ENCODE results near the gene ARHGEF4.

Gene ARHGEF4

DNA sequence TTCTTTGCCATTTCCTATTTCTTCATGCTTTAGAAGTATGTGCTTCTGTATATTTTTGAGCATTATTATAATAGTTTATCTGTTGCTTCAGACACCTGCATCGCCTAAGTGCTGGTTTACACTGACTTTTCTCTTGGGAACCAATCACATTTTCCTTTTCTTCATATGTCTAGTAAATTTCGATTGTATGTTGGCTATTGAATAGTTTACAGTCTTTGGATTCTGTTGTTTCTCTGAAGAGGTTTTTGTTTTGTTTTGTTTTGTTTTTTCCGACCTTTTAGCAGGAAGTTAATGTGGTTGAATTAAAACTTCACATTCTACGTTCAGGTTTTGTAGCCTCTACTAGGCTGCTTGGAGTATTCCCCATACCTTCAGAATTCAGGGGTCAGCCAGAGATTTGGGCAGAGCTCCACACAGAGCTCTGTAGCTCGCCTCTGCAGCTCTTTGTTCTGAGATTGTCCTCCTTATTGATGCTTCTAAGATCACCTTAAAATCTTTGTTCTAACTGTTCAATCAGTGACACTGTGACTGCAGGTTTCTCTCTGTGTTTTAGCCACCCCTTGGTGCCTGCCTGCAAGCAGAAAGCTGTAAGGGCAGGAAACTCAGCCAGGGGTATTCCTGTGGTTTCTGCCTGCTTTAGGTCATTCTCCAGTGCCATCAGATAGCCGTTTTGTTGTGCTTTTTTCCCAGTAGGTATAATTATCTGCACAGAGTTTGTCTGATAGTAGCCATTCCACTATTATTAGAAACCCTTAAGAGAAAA, 173.2 kb downstream of the ARHGEF4 start:
- WGBS (ENCODE audit: extremely low coverage, insufficient coverage, insufficient read length), result no CpG with 5 or more reads among the region's 6 CpGs
- Histone ChIP-seq H4K91ac (ENCODE audit: low read depth, low read length) (no peak overlapping the region), H3K4ac (ENCODE audit: low read depth, low read length) (no peak overlapping the region), H3K36me3 (ENCODE audit: control insufficient read depth in 1 of 2, insufficient read depth in 2 of 2, low read length in 2 of 2) (no peaks in the 10 kb centered on the region), H3K9me3 (ENCODE audit: insufficient read depth, low read depth, low read length) (no peaks in the 10 kb centered on the region), H2BK5ac (ENCODE audit: low read depth, low read length, poor library complexity) (no peak overlapping the region), H3K27ac (ENCODE audit: low read depth, low read length) (no peak overlapping the region), H2BK120ac (ENCODE audit: insufficient read depth, low read length, poor library complexity) (no peak overlapping the region), H3K4me2 (ENCODE audit: low read length) (no peak overlapping the region), H3K18ac (ENCODE audit: low read length) (no peak overlapping the region), H3K14ac (ENCODE audit: low read length) (no peak overlapping the region), H3K79me2 (ENCODE audit: control insufficient read depth, insufficient read depth, low read length, poor library complexity) (no peaks in the 10 kb centered on the region), H3K4me1 (ENCODE audit: control insufficient read depth in 1 of 2, insufficient read depth in 2 of 2, low read length in 2 of 2) (no peaks in the 10 kb centered on the region), H3K4me3 (ENCODE audit: low read depth, low read length) (no peak overlapping the region), H2BK12ac (ENCODE audit: low read length) (no peak overlapping the region), H3K23ac (ENCODE audit: low read length) (no peak overlapping the region), H4K12ac (ENCODE audit: low read depth, low read length) (no peak overlapping the region), H3K79me1 (ENCODE audit: low read length) (no peaks in the 10 kb centered on the region), H2AFZ (ENCODE audit: insufficient read depth, low read length, poor library complexity) (no peak overlapping the region), H2AK5ac (ENCODE audit: low read length) (no peak overlapping the region), H4K8ac (ENCODE audit: low read depth, low read length) (no peak overlapping the region), H3K9ac (ENCODE audit: low read length) (no peak overlapping the region), H3K27me3 (ENCODE audit: insufficient read depth, low read length) (no peaks in the 10 kb centered on the region)
- DNase-seq, result no peak

DNA sequence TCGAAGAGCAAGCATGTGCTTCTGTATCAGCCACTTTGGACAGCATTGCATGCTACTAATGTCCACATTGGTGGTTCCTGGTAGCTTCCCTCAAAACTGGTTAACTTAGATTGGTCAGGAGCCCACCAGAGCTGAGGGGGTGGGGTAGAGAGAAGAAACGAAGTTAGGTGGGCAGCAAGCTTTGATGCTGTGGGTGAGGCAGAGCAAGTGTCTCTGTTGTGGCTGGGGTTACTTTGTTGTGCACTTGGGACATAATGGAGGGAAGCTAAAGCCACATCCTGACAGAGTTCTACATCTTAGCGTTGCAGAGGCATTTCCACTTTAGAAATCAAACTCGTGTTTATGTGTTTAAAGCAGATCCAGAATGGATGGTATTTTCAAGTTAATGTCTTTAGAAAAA, 173.9 kb downstream of the ARHGEF4 start:
- Histone ChIP-seq H2BK5ac (ENCODE audit: low read depth, low read length, poor library complexity) (no peak overlapping the region), H2AFZ (ENCODE audit: insufficient read depth, low read length, poor library complexity) (no peak overlapping the region), H3K27me3 (ENCODE audit: insufficient read depth, low read length) (no peaks in the 10 kb centered on the region), H3K23ac (ENCODE audit: low read length) (peak overlapping the region; percentile 34), H3K18ac (ENCODE audit: low read length) (no peak overlapping the region), H2BK12ac (ENCODE audit: low read length) (no peak overlapping the region), H4K8ac (ENCODE audit: low read depth, low read length) (no peak overlapping the region), H4K91ac (ENCODE audit: low read depth, low read length) (no peak overlapping the region), H3K4me3 (ENCODE audit: low read depth, low read length) (no peak overlapping the region), H3K79me2 (ENCODE audit: control insufficient read depth, insufficient read depth, low read length, poor library complexity) (no peaks in the 10 kb centered on the region), H3K14ac (ENCODE audit: low read length) (no peak overlapping the region), H4K12ac (ENCODE audit: low read depth, low read length) (no peak overlapping the region), H3K9ac (ENCODE audit: low read length) (no peak overlapping the region), H3K4me2 (ENCODE audit: low read length) (no peak overlapping the region), H2AK5ac (ENCODE audit: low read length) (no peak overlapping the region), H3K27ac (ENCODE audit: low read depth, low read length) (no peak overlapping the region), H3K4ac (ENCODE audit: low read depth, low read length) (no peak overlapping the region), H3K4me1 (ENCODE audit: control insufficient read depth in 1 of 2, insufficient read depth in 2 of 2, low read length in 2 of 2) (no peaks in the 10 kb centered on the region), H3K79me1 (ENCODE audit: low read length) (no peaks in the 10 kb centered on the region), H2BK120ac (ENCODE audit: insufficient read depth, low read length, poor library complexity) (no peak overlapping the region), H3K9me3 (ENCODE audit: insufficient read depth, low read depth, low read length) (no peaks in the 10 kb centered on the region), H3K36me3 (ENCODE audit: control insufficient read depth in 1 of 2, insufficient read depth in 2 of 2, low read length in 2 of 2) (no peaks in the 10 kb centered on the region)
- no CpG with 5 or more reads among the region's 4 CpGs for WGBS (ENCODE audit: extremely low coverage, insufficient coverage, insufficient read length)
- DNase-seq, result no peak

DNA sequence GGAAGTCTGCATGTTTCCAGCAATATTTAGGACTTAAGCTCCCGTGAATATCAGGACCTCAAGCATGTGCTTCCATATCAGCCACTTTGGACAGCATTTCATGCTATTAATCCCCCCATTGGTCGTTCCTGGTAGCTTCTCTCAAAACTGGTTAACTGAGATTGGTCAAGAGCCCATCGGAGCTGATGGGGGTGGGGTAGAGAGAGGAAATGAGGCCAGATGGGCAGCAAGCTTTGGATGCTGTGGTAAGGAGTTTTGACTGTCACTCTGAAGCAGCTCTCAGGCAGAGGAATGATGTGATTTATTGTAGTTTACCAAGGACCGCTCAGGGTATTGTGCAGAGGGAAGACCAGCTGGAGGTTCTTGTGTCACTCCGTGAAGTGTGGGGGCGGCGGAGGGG, 174.8 kb downstream of the ARHGEF4 start:
- Histone ChIP-seq H3K4me3 (ENCODE audit: low read depth, low read length) (no peak overlapping the region), H2BK120ac (ENCODE audit: insufficient read depth, low read length, poor library complexity) (no peak overlapping the region), H3K9me3 (ENCODE audit: insufficient read depth, low read depth, low read length) (no peaks in the 10 kb centered on the region), H3K36me3 (ENCODE audit: control insufficient read depth in 1 of 2, insufficient read depth in 2 of 2, low read length in 2 of 2) (no peaks in the 10 kb centered on the region), H3K9ac (ENCODE audit: low read length) (no peak overlapping the region), H3K18ac (ENCODE audit: low read length) (no peak overlapping the region), H2BK12ac (ENCODE audit: low read length) (no peak overlapping the region), H3K4me1 (ENCODE audit: control insufficient read depth in 1 of 2, insufficient read depth in 2 of 2, low read length in 2 of 2) (no peaks in the 10 kb centered on the region), H3K27ac (ENCODE audit: low read depth, low read length) (no peak overlapping the region), H3K79me2 (ENCODE audit: control insufficient read depth, insufficient read depth, low read length, poor library complexity) (no peaks in the 10 kb centered on the region), H3K27me3 (ENCODE audit: insufficient read depth, low read length) (no peaks in the 10 kb centered on the region), H4K8ac (ENCODE audit: low read depth, low read length) (no peak overlapping the region), H3K4ac (ENCODE audit: low read depth, low read length) (no peak overlapping the region), H3K23ac (ENCODE audit: low read length) (no peak overlapping the region), H4K91ac (ENCODE audit: low read depth, low read length) (no peak overlapping the region), H3K4me2 (ENCODE audit: low read length) (no peak overlapping the region), H2BK5ac (ENCODE audit: low read depth, low read length, poor library complexity) (no peak overlapping the region), H3K79me1 (ENCODE audit: low read length) (no peaks in the 10 kb centered on the region), H3K14ac (ENCODE audit: low read length) (no peak overlapping the region), H2AFZ (ENCODE audit: insufficient read depth, low read length, poor library complexity) (no peak overlapping the region), H4K12ac (ENCODE audit: low read depth, low read length) (no peak overlapping the region), H2AK5ac (ENCODE audit: low read length) (no peak overlapping the region)
- WGBS (ENCODE audit: extremely low coverage, insufficient coverage, insufficient read length), result no CpG with 5 or more reads among the region's 7 CpGs
- DNase-seq, result no peak

DNA sequence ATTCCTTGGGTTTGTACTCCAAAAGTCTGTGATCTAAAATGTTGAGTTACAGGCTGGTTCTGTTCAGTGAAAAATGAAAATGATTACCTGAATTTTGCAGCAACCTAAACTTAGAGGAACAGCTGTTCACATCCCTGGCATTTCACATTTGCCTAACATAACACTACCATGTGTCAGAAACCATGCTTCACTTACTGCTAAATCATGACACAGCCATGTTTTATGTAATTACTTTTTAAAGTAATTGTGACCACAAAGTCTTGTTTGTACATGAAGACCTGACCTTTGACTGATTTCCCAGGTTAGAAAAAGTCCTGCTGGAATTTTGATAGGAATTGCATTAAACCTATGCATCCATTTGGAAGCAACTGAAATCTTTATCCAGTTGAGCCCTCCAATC, 177.4 kb downstream of the ARHGEF4 start:
- H3K9me3 ChIP-seq (ENCODE audit: insufficient read depth, low read depth, low read length), result no peaks in the 10 kb centered on the region
- H3K9ac ChIP-seq (ENCODE audit: low read length), result no peak overlapping the region
- H2AK5ac ChIP-seq (ENCODE audit: low read length), result no peak overlapping the region
- H3K79me1 ChIP-seq (ENCODE audit: low read length), result no peaks in the 10 kb centered on the region
- no peak overlapping the region for H4K12ac ChIP-seq (ENCODE audit: low read depth, low read length)
- no peak overlapping the region for H3K4me2 ChIP-seq (ENCODE audit: low read length)
- peaks cover 0 to 3% of the 10 kb centered on the region in 2 experiments for H3K4me1 ChIP-seq (ENCODE audit: control insufficient read depth in 1 of 2, insufficient read depth in 2 of 2, low read length in 2 of 2)
- no peak overlapping the region for H3K4me3 ChIP-seq (ENCODE audit: low read depth, low read length)
- no peak overlapping the region for H2BK5ac ChIP-seq (ENCODE audit: low read depth, low read length, poor library complexity)
- H3K4ac ChIP-seq (ENCODE audit: low read depth, low read length), result no peak overlapping the region
- no peak overlapping the region for H2BK12ac ChIP-seq (ENCODE audit: low read length)
- H2BK120ac ChIP-seq (ENCODE audit: insufficient read depth, low read length, poor library complexity), result no peak overlapping the region
- H4K8ac ChIP-seq (ENCODE audit: low read depth, low read length), result no peak overlapping the region
- H4K91ac ChIP-seq (ENCODE audit: low read depth, low read length), result no peak overlapping the region
- H2AFZ ChIP-seq (ENCODE audit: insufficient read depth, low read length, poor library complexity), result no peak overlapping the region
- no peak overlapping the region for H3K18ac ChIP-seq (ENCODE audit: low read length)
- no peak overlapping the region for H3K27ac ChIP-seq (ENCODE audit: low read depth, low read length)
- DNase-seq, result peak in 1 of 2 donors; percentile 38
- H3K36me3 ChIP-seq (ENCODE audit: control insufficient read depth in 1 of 2, insufficient read depth in 2 of 2, low read length in 2 of 2), result no peaks in the 10 kb centered on the region
- H3K14ac ChIP-seq (ENCODE audit: low read length), result no peak overlapping the region
- H3K23ac ChIP-seq (ENCODE audit: low read length), result no peak overlapping the region
- no peaks in the 10 kb centered on the region for H3K79me2 ChIP-seq (ENCODE audit: control insufficient read depth, insufficient read depth, low read length, poor library complexity)
- H3K27me3 ChIP-seq (ENCODE audit: insufficient read depth, low read length), result no peaks in the 10 kb centered on the region
